Measurements from ENCODE around the gene IL21R. TPM values are rescaled to one million over a fixed set of nuclear protein-coding genes. Genes with fewer than 3 reads are reported as not detected.

Gene IL21R
- total RNA-seq, 1 donor from 2014 or later = 0.72 TPM

DNA sequence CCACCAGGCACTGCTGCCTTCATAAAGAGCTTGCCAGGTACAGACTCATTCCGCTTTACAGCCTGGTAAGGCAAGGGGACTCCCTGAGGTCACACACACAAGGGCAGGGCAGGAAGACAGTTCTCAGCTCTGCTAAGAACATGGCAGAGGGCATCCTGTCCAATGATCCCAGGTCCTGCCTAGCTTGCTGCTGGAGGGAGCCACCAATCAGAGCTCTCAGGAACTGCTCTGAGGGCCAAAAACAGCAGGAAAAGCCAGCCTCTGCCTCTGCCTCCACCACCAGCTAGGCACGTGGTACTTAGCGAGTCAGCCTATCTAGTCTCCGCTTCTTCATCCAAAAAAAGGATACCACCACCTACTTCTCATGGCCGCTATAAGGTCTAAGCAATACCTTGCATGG, 81.7 kb downstream of the IL21R start:
- DNase-seq (ENCODE audit: low spot score) = no peak

- DNase-seq (ENCODE audit: low spot score) = no peak
These were observed 83.2 kb downstream of the IL21R start for GRCh38 chr16:27485126-27485525.

DNA sequence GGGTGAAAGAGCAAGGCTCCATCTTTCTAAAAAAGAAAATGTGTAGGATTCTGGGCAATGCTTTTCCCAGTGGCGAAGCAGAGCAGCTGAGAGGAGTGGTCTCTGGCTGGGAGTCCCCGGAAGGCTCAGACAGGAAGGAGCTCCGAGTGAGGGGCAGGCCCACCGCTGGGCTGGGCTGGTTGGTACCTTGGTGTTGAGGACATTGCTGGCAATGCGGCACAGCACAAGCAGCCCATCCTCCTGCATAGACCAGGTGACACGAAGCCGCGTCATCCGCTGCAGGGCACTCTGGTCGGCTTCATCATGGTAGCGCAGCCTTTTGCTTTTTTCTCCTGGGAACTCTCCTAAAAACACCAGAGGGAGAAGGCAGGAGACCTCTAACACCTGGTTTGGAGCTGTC, 83.8 kb downstream of the IL21R start:
- no peak for DNase-seq (ENCODE audit: low spot score)

DNA sequence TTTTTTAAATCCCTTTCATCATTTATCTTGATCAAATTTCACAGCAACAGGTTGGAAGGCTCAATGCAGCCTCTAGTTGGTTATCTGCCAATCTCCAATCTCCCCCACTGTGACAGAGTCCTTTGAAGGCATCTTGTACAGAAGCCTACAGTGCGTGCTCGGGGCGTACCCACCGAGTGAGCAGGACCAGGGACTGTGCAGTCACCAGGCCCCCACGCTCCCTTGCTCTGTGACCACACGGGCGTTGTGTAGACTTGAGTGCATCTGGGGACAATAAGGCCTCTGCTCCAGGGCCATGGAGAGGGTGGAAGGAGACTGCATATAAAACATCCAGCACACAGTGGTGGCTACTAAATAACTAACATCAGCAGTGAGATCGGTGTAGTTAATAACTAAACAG, 84.4 kb downstream of the IL21R start:
- DNase-seq (ENCODE audit: low spot score) = no peak

GRCh38 chr16:27486760-27487159, 84.8 kb downstream of the IL21R start:
- no peak for DNase-seq (ENCODE audit: low spot score)

DNA sequence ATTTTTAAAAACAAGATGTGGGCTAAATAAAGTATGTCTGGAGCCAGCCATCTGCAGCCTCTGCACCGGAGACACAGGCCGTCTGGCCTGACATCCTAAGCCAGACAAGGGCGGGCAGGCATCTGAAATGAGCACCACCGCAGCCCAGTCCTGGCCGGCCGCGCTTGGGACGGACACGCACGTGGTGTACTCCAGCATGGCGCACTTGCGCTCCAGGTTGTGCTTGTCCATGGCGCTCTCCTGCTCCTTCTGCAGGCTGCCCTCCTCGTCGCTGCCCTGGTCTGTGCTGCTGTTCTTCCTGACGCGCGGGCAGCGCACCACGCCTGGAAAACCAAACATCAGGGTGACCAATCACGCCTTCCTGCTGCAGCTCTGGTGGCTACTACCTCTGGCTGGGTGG, 87.4 kb downstream of the IL21R start:
- DNase-seq (ENCODE audit: low spot score) = no peak

- DNase-seq (ENCODE audit: low spot score) = no peak
These were observed 87.9 kb downstream of the IL21R start for GRCh38 chr16:27489906-27490305.

GRCh38 chr16:27491894-27492587, 90.1 kb downstream of the IL21R start:
- no peak for DNase-seq (ENCODE audit: low spot score)

- DNase-seq (ENCODE audit: low spot score) = no peak
These were observed 90.6 kb downstream of the IL21R start for GRCh38 chr16:27492588-27492979.

DNA sequence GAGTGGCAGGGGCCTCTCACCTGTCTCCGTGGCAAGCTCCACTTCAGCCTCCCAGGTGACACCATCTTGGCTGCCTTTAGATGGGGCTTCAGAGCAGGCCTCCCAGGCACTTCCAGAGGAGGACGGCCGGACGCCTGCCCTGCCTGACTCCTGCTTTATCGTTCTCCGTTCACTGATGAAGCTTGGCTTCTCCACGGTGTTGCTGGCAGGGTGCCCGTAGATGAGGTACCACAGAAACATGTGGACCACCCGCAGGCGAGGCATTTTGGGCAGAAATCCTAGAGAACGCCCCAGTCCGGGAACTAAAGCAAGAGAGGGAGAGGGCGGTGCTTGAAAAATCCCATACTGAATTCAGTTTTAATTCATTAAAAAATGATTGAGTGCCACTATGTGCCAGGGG, 93.2 kb downstream of the IL21R start:
- DNase-seq (ENCODE audit: low spot score) = no peak

- no peak for DNase-seq (ENCODE audit: low spot score)
These were observed 96.3 kb downstream of the IL21R start for GRCh38 chr16:27498031-27498825.

DNA sequence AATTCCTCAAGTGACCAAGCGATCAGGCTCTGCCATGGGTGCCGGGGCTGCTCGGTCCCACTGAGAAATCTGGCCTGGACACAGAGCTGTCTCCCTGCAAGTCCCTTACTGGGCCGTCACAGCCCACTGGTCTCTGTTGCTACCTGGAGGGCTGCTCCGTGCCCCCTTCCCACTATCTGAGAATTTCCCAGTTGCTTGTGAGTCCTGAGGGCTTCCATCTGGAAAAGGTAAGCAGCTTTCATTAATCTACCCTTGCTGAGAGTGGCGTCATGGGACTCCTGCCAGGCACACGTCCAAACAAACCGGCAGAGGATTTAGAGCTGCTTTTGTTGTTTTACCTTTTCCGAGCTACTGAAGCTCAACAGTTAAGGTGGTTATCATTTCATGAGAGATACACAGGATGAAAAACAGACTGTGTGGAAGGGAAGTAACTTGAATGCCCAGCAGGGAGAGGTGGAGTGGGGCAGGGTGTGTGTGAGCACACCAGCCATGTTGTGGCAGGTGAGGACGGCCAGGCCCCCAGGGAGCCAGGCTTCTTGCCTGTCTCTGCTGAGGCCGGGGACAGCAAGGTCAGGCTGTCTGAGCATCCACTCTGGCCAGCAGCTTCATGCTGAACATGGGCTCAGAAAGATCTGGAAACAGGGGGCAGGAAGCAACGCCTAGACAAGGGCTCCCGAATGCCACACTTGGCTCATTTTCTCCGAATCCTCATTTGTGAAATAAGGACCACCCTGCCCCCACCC, 97.1 kb downstream of the IL21R start:
- no peak for DNase-seq (ENCODE audit: low spot score)

DNA sequence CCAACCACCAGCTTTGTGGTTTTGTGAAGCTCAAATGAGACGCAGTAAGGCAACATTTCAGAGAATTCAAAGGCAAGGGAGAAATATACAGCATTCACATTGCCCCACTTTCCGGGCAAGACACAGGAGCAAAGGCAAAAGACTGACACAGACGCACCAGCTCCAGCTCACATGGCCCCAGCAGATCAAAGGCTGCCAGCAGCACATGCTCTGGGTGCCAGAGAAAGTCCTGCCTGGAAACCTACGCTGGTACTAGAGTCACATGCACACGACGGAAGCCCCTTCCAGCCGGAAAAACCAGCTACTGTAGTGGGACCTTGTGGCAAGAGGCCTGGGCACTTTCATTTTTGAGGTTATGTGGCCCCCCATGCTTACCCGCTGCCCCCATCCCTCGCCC, 97.7 kb downstream of the IL21R start:
- DNase-seq (ENCODE audit: low spot score) = no peak

DNA sequence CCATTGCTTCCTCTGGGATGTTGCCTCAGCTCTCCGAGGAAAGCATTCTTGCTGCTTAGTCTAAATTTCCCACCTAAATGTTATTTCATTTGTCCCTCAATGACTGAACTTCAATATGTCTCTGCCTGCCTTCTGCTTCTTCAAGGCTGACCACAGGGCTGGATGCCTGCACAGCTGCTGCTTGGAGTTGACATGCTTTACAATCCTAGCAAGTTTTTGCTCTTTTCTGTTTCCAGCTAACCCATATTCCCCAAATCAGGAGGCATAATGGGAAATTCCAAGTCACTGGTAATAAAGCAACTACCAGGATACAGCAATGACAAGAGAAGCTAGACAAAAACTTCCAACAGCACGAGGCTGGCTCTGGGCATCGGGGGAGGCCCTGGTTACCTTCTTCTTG, 98.8 kb downstream of the IL21R start:
- no peak for DNase-seq (ENCODE audit: low spot score)

Other genes starting within 250 kb of the IL21R start
- gene KDM8, start 198.6 kb upstream of the IL21R start, total RNA-seq (ENCODE audit: insufficient read depth, low replicate concordance) = 7.7 TPM
- 45.5 TPM for gene NSMCE1, start 133.4 kb upstream of the IL21R start, total RNA-seq (ENCODE audit: insufficient read depth, low replicate concordance)
- 13.0 TPM for gene IL4R, start 88.2 kb upstream of the IL21R start, total RNA-seq (ENCODE audit: insufficient read depth, low replicate concordance)
- 45.5 TPM for gene GTF3C1, start 147.7 kb downstream of the IL21R start, total RNA-seq (ENCODE audit: insufficient read depth, low replicate concordance)
- gene KATNIP, start 148.0 kb downstream of the IL21R start, total RNA-seq (ENCODE audit: insufficient read depth, low replicate concordance) = 4.8 TPM

Data from umbilical cord (tissue), 2 donors.